CD4-positive, alpha-beta T cell (primary cell): ENCODE results near the gene PEF1. TPM values are rescaled to one million over a fixed set of nuclear protein-coding genes. Genes with fewer than 3 reads are reported as not detected.

Experiments used
- ATAC-seq: fragments of 200-7000 bp; cut with Tn5 transposase; one replicate; pipeline ENCODE4 v1.10.0; 2022; ENCODE audit warnings: mild to moderate bottlenecking; ENCODE audit not compliant: poor library complexity
- CTCF ChIA-PET: fragments of 350-600 bp; sonication (Branson Sonifier 250); formaldehyde crosslinking; loops from one replicate; lab custom pipeline; 2021; ENCODE audit warnings: antibody characterized with exemption, inconsistent platforms; lab: Charles Lee
- POLR2A ChIA-PET: fragments of 350-600 bp; sonication (Branson Sonifier 250); formaldehyde crosslinking; loops from one replicate; lab custom pipeline; 2021; ENCODE audit warnings: antibody characterized with exemption, inconsistent platforms; lab: Charles Lee
- DNase-seq, 14 experiments: peaks; one replicate each; pipeline ENCODE4 v3.0.0-alpha.2; 2013 to 2020; ENCODE audit warnings: mixed read lengths in 2 of 14
- H3K27ac ChIP-seq, 2 donors: one replicate each; pipeline versions ENCODE4 v1.5.1 to v1.7.0; 2013; ENCODE audit warnings: low read length in 2 of 2, low read depth in 1 of 2, mild to moderate bottlenecking in 1 of 2
- H3K27me3 ChIP-seq, 2 experiments: 1 replicate in 1 of 2; 2 replicates in 1 of 2; pipeline versions ENCODE4 v1.6.1 to v1.7.0; 2013; ENCODE audit warnings: low read length in 2 of 2, control low read depth in 1 of 2, mild to moderate bottlenecking in 1 of 2, moderate library complexity in 1 of 2; ENCODE audit not compliant: insufficient read depth in 2 of 2, control insufficient read depth in 1 of 2
- H3K36me3 ChIP-seq: one replicate; pipeline ENCODE4 v1.6.1; 2013; ENCODE audit warnings: low read length, control low read depth; ENCODE audit not compliant: insufficient read depth
- H3K4me1 ChIP-seq: one replicate; pipeline ENCODE4 v1.6.1; 2013; ENCODE audit warnings: low read length, control low read depth; ENCODE audit not compliant: insufficient read depth
- H3K4me3 ChIP-seq: one replicate; pipeline ENCODE4 v1.5.1; 2013; ENCODE audit warnings: mild to moderate bottlenecking, low read length, moderate library complexity
- H3K9me3 ChIP-seq, 2 experiments: 1 replicate in 1 of 2; 2 replicates in 1 of 2; pipeline versions ENCODE4 v1.6.1 to v1.7.0; 2013; ENCODE audit warnings: low read length in 2 of 2, mild to moderate bottlenecking in 2 of 2, control low read depth in 1 of 2, moderate library complexity in 1 of 2; ENCODE audit not compliant: control insufficient read depth in 1 of 2, insufficient read depth in 1 of 2
- H3K27ac Mint-ChIP-seq: one replicate; pipeline ENCODE4 v1.8.0; 2020; ENCODE audit warnings: mixed read lengths
- H3K27me3 Mint-ChIP-seq: one replicate; pipeline ENCODE4 v1.8.0; 2021; ENCODE audit warnings: mixed read lengths
- H3K36me3 Mint-ChIP-seq: one replicate; pipeline ENCODE4 v1.8.0; 2021; ENCODE audit warnings: low read depth, mixed read lengths
- H3K4me1 Mint-ChIP-seq: one replicate; pipeline ENCODE4 v1.8.0; 2021; ENCODE audit warnings: low read depth, mixed read lengths
- H3K4me3 Mint-ChIP-seq: one replicate; pipeline ENCODE4 v1.8.0; 2020; ENCODE audit warnings: mild to moderate bottlenecking, mixed read lengths
- H3K9me3 Mint-ChIP-seq: one replicate; pipeline ENCODE4 v1.8.0; 2020; ENCODE audit warnings: mixed read lengths
- intact Hi-C, 2 experiments: fragments of 100-400 bp; cut with DNase I in 1 of 2; cut with micrococcal nuclease in 1 of 2; formaldehyde crosslinking; loops; one replicate each; pipeline versions ENCODE4 v1.15.1 to v1.9.0; 2023 to 2025; cut with DNase I, micrococcal nuclease
- polyA plus RNA-seq, 2 donors: library from polyadenylated mRNA; unstranded; fragments of 120-200 nt; gene quantifications; one replicate each; pipeline ENCODE4 v1.2.1, GENCODE V29; 2013
- total RNA-seq, 174 experiments: library from RNA in 2 of 174; stranded (reverse) in 2 of 174; gene quantifications; one replicate each; pipeline ENCODE4 v1.2.3 and lab custom pipeline; 2021 to 2026
- TF ChIP-seq, protein P1 (sequence below): fragments of 200-600 bp; IDR thresholded peaks from one replicate; pipeline ENCODE4 v1.8.0; 2022; ENCODE audit warnings: antibody characterized with exemption, mild to moderate bottlenecking

PEF1 gene, protein sequence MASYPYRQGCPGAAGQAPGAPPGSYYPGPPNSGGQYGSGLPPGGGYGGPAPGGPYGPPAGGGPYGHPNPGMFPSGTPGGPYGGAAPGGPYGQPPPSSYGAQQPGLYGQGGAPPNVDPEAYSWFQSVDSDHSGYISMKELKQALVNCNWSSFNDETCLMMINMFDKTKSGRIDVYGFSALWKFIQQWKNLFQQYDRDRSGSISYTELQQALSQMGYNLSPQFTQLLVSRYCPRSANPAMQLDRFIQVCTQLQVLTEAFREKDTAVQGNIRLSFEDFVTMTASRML
- total RNA-seq, result 10 to 100 TPM; 42.3 to 45.9 TPM
- polyA plus RNA-seq (2013, experiment 1 of 2), result 44.2 TPM
- polyA plus RNA-seq (2013, experiment 2 of 2), result 43.3 TPM
- total RNA-seq (lab: John Stamatoyannopoulos, UW), result 30.5 to 80.3 (median 52.5) reads per million in 172 experiments

DNA sequence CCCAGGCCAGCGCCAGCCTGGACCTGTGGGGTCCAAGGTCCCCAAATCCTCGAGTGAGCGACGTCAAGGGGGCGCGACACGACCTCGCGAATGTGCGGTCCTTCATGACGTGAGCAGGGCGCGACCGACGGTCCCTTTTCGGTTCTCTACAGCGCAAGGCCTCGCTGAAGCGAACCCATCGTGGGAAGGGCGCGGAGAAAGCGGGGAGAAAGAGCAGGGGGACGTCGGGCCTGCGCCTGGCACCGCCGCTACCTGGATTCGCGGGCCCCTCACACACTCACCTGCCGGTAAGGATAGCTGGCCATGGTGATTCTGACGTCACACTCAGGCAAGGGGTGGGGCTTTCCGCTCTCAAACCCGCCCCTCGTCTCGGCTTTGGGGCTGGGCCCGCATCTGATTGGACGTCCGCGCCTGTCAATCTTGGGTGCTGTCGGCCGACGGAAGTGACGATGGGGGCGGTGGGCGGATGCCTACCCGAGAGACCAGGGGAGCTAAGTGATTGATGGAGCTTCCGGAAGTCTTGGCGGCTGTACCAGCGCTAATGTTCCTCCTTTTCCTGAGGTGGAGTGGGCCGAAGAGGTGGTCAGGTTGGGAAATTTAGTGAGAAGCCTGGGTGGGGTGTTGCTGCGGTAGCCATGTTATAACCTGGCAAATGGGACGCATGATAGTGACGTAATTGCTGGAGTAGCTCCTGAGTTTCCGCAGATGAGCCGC is at the start of gene PEF1:
Gene PEF1 (minus strand): TSS at position 317 of the 714 bp plus-strand sequence. CDS start 12 bp downstream, at position 305.
- TF ChIP-seq, protein P1, sequence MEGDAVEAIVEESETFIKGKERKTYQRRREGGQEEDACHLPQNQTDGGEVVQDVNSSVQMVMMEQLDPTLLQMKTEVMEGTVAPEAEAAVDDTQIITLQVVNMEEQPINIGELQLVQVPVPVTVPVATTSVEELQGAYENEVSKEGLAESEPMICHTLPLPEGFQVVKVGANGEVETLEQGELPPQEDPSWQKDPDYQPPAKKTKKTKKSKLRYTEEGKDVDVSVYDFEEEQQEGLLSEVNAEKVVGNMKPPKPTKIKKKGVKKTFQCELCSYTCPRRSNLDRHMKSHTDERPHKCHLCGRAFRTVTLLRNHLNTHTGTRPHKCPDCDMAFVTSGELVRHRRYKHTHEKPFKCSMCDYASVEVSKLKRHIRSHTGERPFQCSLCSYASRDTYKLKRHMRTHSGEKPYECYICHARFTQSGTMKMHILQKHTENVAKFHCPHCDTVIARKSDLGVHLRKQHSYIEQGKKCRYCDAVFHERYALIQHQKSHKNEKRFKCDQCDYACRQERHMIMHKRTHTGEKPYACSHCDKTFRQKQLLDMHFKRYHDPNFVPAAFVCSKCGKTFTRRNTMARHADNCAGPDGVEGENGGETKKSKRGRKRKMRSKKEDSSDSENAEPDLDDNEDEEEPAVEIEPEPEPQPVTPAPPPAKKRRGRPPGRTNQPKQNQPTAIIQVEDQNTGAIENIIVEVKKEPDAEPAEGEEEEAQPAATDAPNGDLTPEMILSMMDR, result no peak
- Histone ChIP-seq H3K4me1 (peaks cover 52% of the 10 kb centered on the region), H3K27ac (peak within 1 kb of the TSS; percentile 99), H3K36me3 (peaks cover under 1% of the 10 kb centered on the region), H3K4me3 (peak within 1 kb of the TSS; percentile 85), H3K9me3 (no peaks in the 10 kb centered on the region), H3K27me3 (no peaks in the 10 kb centered on the region)
- Mint-ChIP-seq H3K27me3 (no peaks in the 10 kb centered on the region), H3K36me3 (peaks cover 14% of the 10 kb centered on the region), H3K27ac (peak within 1 kb of the TSS; percentile 100), H3K4me1 (peaks cover 29% of the 10 kb centered on the region), H3K9me3 (no peaks in the 10 kb centered on the region), H3K4me3 (peak within 1 kb of the TSS; percentile 99)
- CTCF ChIA-PET, result interaction anchor here (0.5 to 1.4 kb wide), 4 partner anchors 12 to 566 kb away, joined by 3 to 4 read pairs (median 3); no protein-coding TSS in a partner anchor
- intact Hi-C loops, result loop anchor here in 1 of 2 experiments (1.0 to 10.0 kb wide), 10 partner anchors 144 to 1540 kb away; partner anchors contain the start of genes BSDC1, CCDC28B, DCDC2B and IQCC
- POLR2A ChIA-PET, result interaction anchor here (0.6 to 1.9 kb wide), 24 partner anchors 10 to 1006 kb away, joined by 3 to 12 read pairs (median 4); partner anchors contain the start of genes BSDC1, KHDRBS1, KPNA6 and LCK
- ATAC-seq (peak; percentile 89), DNase-seq (peak; percentile 98 to 100 (median 99))

DNA sequence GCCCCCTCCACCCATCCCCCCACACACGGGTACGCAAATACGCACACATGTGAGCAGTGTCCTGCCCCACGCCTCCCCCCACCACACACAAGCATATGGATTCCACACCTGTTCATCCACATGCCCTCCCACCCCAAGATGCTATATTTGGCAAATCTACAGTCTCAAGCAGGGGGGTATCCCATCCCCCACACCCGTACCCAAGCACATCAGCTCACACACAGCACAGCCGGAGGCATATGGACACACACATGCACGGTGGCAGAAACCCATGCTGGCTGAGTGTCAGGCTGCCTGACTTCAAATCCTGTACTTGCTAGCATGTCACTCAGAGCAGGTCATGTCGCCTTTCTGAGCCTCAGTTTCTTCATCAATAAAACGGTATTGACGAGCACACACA is 48.6 kb upstream of the PEF1 start:
- POLR2A ChIA-PET, result no interaction called here
- Mint-ChIP-seq H3K27me3 (no peaks in the 10 kb centered on the region), H3K36me3 (no peaks in the 10 kb centered on the region), H3K9me3 (no peaks in the 10 kb centered on the region), H3K4me1 (no peaks in the 10 kb centered on the region), H3K4me3 (no peak overlapping the region), H3K27ac (no peak overlapping the region)
- ATAC-seq, result no peak
- H3K4me1 ChIP-seq, result no peaks in the 10 kb centered on the region
- CTCF ChIA-PET, result no interaction called here
- no peak overlapping the region for H3K27ac ChIP-seq
- H3K9me3 ChIP-seq, result no peaks in the 10 kb centered on the region
- intact Hi-C loops, result no loop called here
- no peaks in the 10 kb centered on the region for H3K36me3 ChIP-seq
- TF ChIP-seq, protein P1, result no peak
- H3K27me3 ChIP-seq, result no peaks in the 10 kb centered on the region
- DNase-seq, result no peak
- no peak overlapping the region for H3K4me3 ChIP-seq

DNA sequence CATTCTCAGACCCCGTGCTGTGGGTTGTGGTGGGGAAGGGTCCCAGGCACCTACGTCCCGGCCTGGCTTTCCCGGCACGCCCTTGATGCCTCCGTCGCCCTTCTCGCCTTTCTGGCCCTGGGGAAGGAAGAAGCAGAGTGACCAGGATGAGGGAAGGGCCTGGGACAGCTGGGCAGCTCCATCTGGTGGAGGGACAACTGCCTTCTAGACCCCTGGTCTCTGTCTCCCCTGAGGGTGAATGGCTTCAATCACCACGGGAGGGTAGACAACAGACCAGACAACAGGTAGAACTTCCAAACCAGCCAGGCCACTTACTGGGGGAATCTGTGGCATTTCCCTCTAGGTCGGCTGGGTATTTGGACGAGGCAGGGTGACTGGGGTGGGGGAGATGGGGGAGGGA is 47.3 kb upstream of the PEF1 start:
- H3K27me3 Mint-ChIP-seq, result no peaks in the 10 kb centered on the region
- POLR2A ChIA-PET, result no interaction called here
- no peak overlapping the region for H3K4me3 Mint-ChIP-seq
- DNase-seq, result no peak
- no peaks in the 10 kb centered on the region for H3K9me3 Mint-ChIP-seq
- CTCF ChIA-PET, result no interaction called here
- TF ChIP-seq, protein P1, result no peak
- Histone ChIP-seq H3K27me3 (no peaks in the 10 kb centered on the region), H3K9me3 (no peaks in the 10 kb centered on the region), H3K4me3 (no peak overlapping the region), H3K27ac (no peak overlapping the region), H3K4me1 (no peaks in the 10 kb centered on the region), H3K36me3 (no peaks in the 10 kb centered on the region)
- intact Hi-C loops, result no loop called here
- ATAC-seq, result no peak
- no peaks in the 10 kb centered on the region for H3K4me1 Mint-ChIP-seq
- no peak overlapping the region for H3K27ac Mint-ChIP-seq
- no peaks in the 10 kb centered on the region for H3K36me3 Mint-ChIP-seq
